ENCODE data around the gene GPR132.
"Not testable (repeated sequence)": the region's sequence is repeated elsewhere in the genome, so short reads cannot be mapped to it uniquely, and the experiment has no call there.

GPR132 gene

GRCh38 chr14:105065280-105066228 is at the start of gene GPR132:
Gene GPR132 (minus strand): TSS chr14:105065430. CDS start chr14:105055420, 10,010 bp downstream.
- FAIRE-seq, result no peak

DNA sequence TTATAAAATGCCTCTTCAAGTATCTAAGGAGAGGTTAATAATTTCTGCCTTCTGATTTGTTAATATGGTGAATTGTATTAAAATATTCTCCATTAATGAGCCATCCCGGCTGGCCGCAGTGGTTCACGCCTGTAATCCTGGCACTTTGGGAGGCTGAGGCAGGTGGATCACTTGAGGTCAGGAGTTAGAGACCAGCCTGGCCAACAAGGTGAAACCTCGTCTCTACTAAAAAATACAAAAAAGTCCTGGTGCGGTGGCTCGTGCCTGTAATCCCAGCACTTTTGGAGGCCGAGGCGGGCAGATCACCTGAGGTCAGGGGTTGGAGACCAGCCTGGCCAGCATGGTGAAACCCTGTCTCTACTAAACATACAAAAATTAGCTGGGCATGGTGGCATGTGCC is 44.0 kb upstream of the GPR132 start:
- not testable (repeated sequence) for FAIRE-seq

DNA sequence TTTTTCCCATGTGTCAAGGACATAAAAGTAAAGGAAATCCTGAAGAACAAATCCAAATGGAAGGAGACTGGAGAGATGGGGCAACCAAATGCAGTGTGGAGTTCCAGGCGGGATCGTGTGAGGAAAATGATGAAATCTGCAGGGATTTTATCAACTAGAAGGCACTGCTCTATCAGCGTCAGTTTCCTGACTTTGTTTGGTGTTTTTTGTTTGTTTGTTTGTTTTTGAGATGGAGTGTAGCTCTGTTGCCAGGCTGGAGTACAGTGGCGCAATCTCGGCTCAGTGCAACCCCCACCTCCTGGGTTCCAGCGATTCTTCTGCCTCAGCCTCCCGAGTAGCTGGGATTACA is 43.3 kb upstream of the GPR132 start:
- no peak for FAIRE-seq

DNA sequence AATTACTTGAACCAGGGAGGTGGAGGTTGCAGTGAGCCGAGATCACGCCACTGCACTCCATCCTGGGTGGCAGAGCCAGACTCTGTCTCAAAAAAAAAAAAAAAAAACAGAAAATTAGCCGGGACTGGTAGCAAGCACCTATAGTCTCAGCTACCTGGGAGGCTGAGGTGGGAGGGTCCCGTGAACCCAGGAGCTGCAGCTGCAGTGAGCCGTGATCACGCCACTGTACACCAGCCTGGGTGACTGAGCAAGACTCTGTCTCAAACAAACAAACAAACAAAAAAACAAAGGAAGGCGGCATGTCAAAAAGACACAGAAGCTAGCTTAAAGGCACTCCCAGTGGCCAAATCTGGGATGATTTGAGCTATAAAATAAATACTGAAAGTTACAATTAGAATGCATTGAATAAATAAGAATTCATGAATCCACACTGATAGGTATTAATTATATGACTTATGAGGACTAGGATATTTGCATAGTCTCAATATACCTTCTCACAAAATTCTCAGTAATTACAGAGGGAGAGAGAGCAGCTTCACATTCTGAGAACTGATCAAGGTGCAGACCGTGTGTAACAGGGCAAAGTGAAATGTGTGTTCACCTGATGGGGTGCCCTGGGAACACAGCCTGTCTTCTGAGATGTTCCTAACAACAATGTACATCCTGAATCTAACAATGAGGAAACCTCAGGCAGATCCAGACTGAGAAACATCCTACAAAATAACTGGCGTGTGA is 42.7 kb upstream of the GPR132 start:
- no peak for FAIRE-seq

DNA sequence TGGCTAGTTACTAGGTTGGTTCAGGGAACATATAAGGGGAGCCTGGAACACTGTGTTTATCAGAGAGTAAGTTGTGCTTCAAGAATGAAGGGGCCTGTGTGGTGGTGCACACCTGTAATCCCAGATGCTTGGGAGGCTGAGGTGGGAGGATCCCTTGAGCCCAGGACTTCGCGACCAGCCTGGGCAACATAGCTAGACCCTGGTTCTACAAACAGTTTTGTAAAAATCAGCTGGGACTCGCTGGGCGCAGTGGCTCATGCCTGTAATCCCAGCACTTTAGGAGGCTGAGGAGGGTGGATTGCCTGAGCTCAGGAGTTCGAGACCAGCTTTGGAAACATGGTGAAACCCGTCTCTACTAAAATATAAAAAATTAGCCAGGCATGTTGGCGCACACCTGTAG is 42.1 kb upstream of the GPR132 start:
- FAIRE-seq, result no peak

DNA sequence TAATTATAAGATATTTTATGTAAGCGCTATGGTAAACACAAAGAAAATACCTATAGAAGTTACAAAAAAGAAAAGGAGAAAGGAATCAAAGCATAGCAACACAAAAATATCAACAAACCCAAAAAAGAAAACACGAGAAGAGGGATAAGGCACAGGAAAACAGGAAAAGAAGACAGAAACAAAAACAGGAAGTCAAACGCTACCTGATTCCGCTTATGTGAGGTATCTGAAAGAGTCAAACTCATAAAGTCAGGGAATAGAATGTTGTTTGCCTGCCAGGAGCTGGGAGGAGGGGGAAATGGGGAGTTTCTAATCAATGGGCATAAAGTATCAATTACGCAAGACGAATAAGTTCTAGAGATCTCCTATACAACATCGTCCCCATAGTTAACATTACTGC is 39.9 kb upstream of the GPR132 start:
- FAIRE-seq, result no peak

DNA sequence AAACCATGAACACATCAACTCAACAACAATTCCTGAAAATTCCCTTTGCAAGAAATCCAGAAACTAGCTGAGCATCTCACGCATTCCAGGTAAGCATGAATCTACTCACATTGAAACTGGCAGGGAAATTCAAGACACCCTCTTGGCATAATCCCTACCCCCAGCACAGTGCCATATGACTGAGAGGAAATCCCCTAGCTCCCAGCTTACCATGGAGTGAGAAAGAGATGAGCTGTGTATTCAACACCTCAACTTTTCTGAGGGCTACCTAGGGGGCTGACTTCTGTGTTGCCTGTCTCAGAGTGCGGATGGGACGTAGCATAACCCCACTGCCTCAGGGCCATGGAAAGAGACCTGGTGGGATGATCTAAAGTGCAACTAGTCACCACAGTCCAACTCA is 37.7 kb upstream of the GPR132 start:
- FAIRE-seq, result no peak

- FAIRE-seq, result no peak
Measured at GRCh38 chr14:105102361-105102870, 37.2 kb upstream of the GPR132 start.

DNA sequence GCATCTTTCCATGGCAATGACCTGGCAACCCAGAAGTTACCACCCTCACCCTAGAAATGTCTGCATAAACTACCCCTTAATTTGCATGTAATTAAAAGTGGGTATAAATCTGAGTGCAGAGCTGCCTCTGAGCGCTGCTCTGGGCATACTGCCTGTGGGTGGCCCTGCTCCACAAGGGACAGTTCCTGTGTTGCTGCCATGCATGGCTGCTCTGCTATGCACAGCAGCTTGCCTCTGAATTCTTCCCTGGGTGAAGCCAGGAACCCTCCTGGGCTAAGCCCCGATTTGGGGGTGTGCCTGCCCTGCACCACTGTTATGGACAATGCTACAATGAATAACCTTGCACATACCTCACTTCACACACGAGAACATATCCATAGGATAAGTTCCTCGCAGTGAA is 35.7 kb upstream of the GPR132 start:
- FAIRE-seq, result no peak

DNA sequence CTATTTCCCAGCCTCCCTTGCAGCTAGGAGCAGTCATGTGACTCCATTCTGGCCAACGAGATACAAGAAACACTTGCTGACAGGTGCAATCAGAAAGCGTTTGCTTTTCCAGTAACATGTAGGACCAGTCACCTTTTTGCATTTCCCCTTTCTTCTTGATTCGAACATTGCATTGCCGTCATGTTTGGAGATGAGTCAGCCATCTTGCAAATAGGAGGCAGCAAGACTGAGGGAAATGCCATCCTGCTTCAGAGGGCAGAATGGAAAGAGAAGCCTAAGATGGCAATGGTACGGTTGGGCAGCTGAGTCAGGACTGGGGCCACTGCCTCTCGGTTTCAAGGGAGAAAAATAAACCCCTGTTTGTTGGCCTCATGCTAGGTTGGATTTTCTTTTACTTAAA is 34.5 kb upstream of the GPR132 start:
- FAIRE-seq, result no peak

- FAIRE-seq, result no peak
Measured at GRCh38 chr14:105098316-105098715, 33.1 kb upstream of the GPR132 start.

- FAIRE-seq, result no peak
Measured at GRCh38 chr14:105097794-105098127, 32.5 kb upstream of the GPR132 start.

GRCh38 chr14:105096206-105096875 is 31.1 kb upstream of the GPR132 start:
- no peak for FAIRE-seq

DNA sequence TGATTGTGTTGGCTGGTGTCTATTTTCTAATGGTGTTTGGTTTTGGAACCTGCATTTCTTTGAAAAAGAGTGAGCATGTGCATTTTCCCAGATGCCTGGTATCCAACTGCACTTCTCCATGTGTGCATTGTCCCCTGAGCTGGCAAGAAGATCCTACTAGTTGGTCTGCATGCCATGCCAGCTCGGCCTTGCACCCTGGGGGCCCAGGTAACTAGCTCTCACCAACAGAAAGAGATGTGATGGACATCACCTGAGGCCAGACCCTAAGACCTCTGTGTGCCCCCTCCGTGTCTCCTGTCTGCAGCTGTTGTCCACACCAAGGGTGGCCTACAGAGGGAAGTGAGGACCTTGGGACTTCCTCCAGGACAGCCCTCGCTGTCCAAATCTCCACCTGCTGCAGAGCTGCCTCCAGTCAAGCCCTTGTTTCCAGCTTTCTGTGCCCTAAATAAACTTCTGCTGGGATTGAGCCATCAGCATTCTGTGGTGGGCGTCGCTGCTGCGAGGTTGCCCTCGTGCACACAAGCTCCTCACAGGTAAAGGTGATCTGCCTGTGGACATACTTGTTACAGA is 30.1 kb upstream of the GPR132 start:
- FAIRE-seq, result no peak

GRCh38 chr14:105094193-105094907 is 29.1 kb upstream of the GPR132 start:
- no peak for FAIRE-seq

- FAIRE-seq, result no peak
Measured at GRCh38 chr14:105093431-105094192, 28.4 kb upstream of the GPR132 start.

GRCh38 chr14:105093038-105093430 is 27.8 kb upstream of the GPR132 start:
- FAIRE-seq, result no peak

DNA sequence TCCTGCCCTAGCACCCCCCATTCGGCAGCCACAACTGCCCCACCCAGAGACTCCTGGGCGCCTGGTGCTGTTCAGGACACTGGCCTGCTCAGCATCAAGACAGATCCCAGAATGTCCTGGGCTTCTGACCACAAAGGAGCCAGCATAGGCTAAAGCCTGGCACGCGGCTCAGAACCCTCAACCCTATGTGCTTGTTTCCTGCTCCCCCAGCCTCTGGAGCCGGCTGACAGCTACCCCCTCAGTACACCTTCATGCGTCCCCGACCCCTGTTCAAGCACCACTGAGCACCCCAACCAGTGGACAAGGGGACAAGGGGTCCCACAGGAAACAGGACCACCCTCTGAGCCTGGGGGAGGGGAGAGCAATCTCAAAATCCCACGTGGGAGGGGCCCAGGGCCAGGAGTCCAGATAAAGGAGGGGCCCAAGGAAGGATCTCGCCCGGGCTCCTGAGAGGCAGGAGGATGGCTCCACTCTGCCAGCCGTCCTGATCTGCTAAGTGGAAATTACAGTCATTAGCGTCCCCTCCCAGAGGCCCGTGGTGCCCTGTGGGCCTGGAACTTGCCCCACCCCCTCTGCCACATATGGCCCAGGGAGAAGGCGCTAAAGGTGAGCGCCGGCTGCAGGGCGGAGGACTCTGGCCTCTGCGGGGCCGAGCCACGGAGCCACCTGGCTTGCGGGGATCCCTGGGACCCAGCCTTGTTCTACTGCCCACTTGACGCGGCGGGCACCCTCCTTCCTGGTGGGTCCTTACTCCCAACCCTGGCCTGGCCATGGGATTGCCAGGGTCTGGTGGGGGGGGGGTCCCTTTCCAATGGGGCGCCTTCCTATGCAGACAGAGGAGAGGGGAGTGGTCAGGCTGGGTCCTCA is 27.2 kb upstream of the GPR132 start:
- FAIRE-seq, result no peak

DNA sequence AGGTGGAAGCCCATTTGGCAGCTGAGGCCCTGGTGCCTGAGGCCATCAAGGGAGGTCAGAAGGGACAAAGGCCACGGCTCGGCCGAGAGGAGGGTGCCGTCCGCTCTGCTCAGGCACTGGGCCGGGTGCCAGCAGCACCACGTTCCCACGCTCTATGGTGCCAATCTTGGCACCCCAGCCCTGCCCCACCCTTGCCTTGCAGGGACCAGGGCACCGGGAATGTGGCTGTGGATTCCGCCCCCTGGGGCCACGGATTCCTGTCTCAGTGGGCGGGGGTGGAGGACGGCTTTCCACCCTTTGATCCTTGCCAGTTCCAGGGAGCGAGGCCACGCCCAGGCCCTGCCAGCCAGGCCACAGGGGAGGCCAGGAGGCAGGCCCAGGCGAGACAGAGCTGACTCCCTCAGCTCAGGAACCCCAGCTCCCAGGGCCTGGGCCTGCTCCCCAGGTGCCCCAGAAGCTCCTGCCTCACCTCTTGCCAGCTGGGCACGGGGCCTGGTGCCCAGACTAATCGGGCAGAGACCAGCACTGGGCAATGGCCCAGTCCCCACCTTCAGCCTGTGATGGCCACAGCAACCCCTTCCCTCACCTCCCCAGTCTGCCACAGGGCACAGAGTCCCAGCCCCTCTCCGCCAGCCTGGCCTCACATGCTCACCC is 26.4 kb upstream of the GPR132 start:
- no peak for FAIRE-seq

DNA sequence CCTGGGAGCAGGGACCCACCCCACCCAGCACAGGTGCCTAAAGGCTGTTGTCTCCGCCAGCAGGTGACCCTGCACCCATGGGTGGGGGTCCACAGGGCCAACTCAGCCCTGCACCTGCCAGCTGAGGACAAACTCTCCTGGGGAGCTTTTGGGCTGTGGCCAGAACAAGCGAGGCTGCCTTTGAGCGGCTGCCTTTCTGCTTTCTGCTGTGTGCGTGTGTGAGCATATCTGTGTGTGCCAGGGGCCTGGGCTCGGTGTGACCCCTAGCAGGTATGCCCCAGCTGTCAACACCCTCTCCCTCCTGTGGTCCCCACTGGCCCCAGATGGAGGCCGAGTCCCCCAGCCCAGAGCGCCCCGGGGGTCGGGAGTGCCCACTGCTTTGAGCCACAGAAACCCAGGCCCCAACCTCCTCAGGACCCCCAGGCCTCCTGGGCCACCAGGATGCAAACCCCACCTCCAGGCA is 25.9 kb upstream of the GPR132 start:
- no peak for FAIRE-seq

Measured in colon (tissue), 2 donors.